Ishikawa (cell line): ENCODE results near the gene CLASP1.

Source experiments
- CEBPB ChIP-seq: IDR thresholded peaks from 2 replicates; pipeline ENCODE4 v1.6.1; 2012
- CREB1 ChIP-seq: IDR thresholded peaks from 2 replicates; pipeline ENCODE4 v1.6.1; 2012; ENCODE audit warnings: low read depth
- EGR1 ChIP-seq: IDR thresholded peaks from 2 replicates; pipeline ENCODE4 v1.6.1; 2012
- EP300 ChIP-seq: IDR thresholded peaks from 2 replicates; pipeline ENCODE4 v1.6.1; 2012; ENCODE audit warnings: borderline replicate concordance
- FOXM1 ChIP-seq: IDR thresholded peaks from 2 replicates; pipeline ENCODE4 v1.6.1; 2012; ENCODE audit warnings: low read depth, borderline replicate concordance
- MAX ChIP-seq: IDR thresholded peaks from 2 replicates; pipeline ENCODE4 v1.6.1; 2012
- NFIC ChIP-seq: IDR thresholded peaks from 2 replicates; pipeline ENCODE4 v1.6.1; 2012
- RAD21 ChIP-seq: IDR thresholded peaks from 2 replicates; pipeline ENCODE4 v1.6.1; 2012; ENCODE audit warnings: low read depth
- TAF1 ChIP-seq: IDR thresholded peaks from 2 replicates; pipeline ENCODE4 v1.6.1; 2012; ENCODE audit warnings: low read depth, mild to moderate bottlenecking
- TCF12 ChIP-seq: IDR thresholded peaks from 2 replicates; pipeline ENCODE4 v1.6.1; 2012; ENCODE audit warnings: low read depth
- TEAD4 ChIP-seq: IDR thresholded peaks from 2 replicates; pipeline ENCODE4 v1.6.1; 2012
- USF1 ChIP-seq: IDR thresholded peaks from 2 replicates; pipeline ENCODE4 v1.6.1; 2012
- YY1 ChIP-seq: IDR thresholded peaks from 2 replicates; pipeline ENCODE4 v1.6.1; 2012; ENCODE audit warnings: low read depth
- ZBTB7A ChIP-seq: IDR thresholded peaks from 2 replicates; pipeline ENCODE4 v1.6.1; 2012; ENCODE audit warnings: low read depth
- TF ChIP-seq, protein P1 (sequence below): IDR thresholded peaks from 2 replicates; pipeline ENCODE4 v1.6.1; 2012; ENCODE audit warnings: low read depth, mild to moderate bottlenecking

Gene CLASP1

DNA sequence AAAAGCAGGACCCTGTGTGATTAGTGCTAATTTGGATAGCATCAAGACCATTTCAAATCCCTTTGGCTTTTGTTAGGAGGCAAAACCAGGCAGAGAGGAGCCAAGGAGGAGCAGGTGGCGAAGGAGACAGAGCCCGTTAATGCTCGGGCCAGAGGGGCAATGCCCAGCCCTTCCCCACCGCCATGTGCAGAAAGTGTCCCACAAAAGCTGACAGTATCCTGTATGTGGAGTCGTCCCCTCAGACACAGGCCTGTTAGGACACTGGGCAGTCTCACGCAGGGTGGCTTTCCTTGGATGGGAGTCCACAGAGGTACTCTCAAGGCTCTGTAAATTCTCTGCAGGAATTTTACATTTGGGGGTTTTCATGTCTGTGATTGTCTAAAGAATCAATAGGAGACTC, 319.5 kb downstream of the CLASP1 start:
- TF ChIP-seq FOXM1 = no peak
- TF ChIP-seq RAD21 = no peak
- no peak for TF ChIP-seq TEAD4
- no peak for TF ChIP-seq TCF12
- TF ChIP-seq, protein P1, sequence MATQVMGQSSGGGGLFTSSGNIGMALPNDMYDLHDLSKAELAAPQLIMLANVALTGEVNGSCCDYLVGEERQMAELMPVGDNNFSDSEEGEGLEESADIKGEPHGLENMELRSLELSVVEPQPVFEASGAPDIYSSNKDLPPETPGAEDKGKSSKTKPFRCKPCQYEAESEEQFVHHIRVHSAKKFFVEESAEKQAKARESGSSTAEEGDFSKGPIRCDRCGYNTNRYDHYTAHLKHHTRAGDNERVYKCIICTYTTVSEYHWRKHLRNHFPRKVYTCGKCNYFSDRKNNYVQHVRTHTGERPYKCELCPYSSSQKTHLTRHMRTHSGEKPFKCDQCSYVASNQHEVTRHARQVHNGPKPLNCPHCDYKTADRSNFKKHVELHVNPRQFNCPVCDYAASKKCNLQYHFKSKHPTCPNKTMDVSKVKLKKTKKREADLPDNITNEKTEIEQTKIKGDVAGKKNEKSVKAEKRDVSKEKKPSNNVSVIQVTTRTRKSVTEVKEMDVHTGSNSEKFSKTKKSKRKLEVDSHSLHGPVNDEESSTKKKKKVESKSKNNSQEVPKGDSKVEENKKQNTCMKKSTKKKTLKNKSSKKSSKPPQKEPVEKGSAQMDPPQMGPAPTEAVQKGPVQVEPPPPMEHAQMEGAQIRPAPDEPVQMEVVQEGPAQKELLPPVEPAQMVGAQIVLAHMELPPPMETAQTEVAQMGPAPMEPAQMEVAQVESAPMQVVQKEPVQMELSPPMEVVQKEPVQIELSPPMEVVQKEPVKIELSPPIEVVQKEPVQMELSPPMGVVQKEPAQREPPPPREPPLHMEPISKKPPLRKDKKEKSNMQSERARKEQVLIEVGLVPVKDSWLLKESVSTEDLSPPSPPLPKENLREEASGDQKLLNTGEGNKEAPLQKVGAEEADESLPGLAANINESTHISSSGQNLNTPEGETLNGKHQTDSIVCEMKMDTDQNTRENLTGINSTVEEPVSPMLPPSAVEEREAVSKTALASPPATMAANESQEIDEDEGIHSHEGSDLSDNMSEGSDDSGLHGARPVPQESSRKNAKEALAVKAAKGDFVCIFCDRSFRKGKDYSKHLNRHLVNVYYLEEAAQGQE = no peak
- no peak for TF ChIP-seq YY1
- TF ChIP-seq EP300 = no peak
- no peak for TF ChIP-seq CREB1
- no peak for TF ChIP-seq USF1
- TF ChIP-seq TAF1 = no peak
- TF ChIP-seq NFIC = no peak
- TF ChIP-seq CEBPB = no peak
- TF ChIP-seq EGR1 = no peak
- TF ChIP-seq MAX = no peak

GRCh38 chr2:121326628-121327027, 322.6 kb downstream of the CLASP1 start:
- TF ChIP-seq MAX = no peak
- TF ChIP-seq EP300 = no peak
- TF ChIP-seq USF1 = no peak
- TF ChIP-seq TEAD4 = no peak
- no peak for TF ChIP-seq FOXM1

GRCh38 chr2:121324601-121325000, 324.7 kb downstream of the CLASP1 start:
- no peak for TF ChIP-seq TCF12
- no peak for TF ChIP-seq YY1
- no peak for TF ChIP-seq CREB1
- TF ChIP-seq, protein P1 = no peak
- no peak for TF ChIP-seq USF1

GRCh38 chr2:121321476-121321875, 327.8 kb downstream of the CLASP1 start:
- no peak for TF ChIP-seq CEBPB

DNA sequence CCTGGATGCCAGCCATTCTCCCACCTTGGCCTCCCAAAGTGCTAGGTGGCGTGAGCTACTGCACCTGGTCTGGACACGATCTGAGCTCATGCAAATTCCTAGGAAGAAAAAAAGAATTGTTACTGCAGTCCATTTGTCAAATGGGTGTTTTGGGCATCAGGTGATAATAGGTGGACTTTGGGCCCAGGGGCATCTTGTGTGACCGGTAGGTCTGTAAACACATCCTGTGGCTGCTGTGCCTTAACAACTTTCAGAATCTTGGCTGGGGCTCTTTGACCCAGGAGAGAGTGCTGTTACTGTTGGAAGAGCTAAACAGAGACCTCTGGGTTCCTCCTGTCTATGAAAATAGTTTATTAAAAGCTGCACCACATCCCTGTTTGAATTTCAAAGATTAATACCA, 329.3 kb downstream of the CLASP1 start:
- TF ChIP-seq EGR1 = no peak
- no peak for TF ChIP-seq MAX
- TF ChIP-seq TEAD4 = no peak
- no peak for TF ChIP-seq ZBTB7A
- TF ChIP-seq YY1 = no peak
- TF ChIP-seq EP300 = no peak
- no peak for TF ChIP-seq CREB1
- TF ChIP-seq FOXM1 = no peak
- no peak for TF ChIP-seq USF1
- TF ChIP-seq NFIC = no peak
- no peak for TF ChIP-seq CEBPB
- no peak for TF ChIP-seq TCF12
- TF ChIP-seq, protein P1 = no peak
- TF ChIP-seq RAD21 = no peak
- no peak for TF ChIP-seq TAF1
